Measurements from ENCODE around the gene RNF182. TPM values are rescaled to one million over a fixed set of nuclear protein-coding genes. Genes with fewer than 3 reads are reported as not detected.

Gene RNF182
- total and polyA plus RNA-seq, 9 of the 15 experiments (the other 6 are each of a cell fraction or from before 2014, with no cell fraction given): 12.8 to 22.8 (median 17.5) TPM

DNA sequence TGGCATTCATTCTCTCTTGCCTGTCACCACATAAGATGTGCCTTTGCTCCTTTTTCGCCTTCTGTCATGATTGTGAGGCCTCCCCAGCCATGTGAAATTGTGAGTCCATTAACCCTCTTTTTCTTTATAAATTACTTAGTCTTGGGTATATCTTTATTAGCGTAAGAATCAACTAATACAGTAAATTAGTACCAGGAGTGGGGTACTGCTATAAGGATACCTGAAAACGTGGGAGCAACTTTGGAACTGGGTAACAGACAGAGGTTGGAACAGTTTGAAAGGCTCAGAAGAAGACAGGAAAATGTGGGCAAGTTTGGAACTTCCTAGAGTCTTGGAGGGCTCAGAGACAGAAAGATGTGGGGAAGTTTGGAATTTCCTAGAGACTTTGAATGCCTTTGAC lies 46.6 kb downstream of the RNF182 start:
- BruUV-seq (replicated peaks): no TSS peak
- no peaks in the 10 kb centered on the region for H3K27me3 ChIP-seq (ENCODE audit: control insufficient read depth in 2 of 2, insufficient read depth in 2 of 2, low read length in 2 of 2)
- in situ Hi-C loops (cut with MboI): no loop called here
- no peaks in the 10 kb centered on the region; the same call in 2 of the 3 replicates for H3K79me2 ChIP-seq (ENCODE audit: control insufficient read depth, insufficient read depth, low read length)
- FAIRE-seq (no peak), ATAC-seq (no peak), DNase-seq (ENCODE audit: extremely low read depth in 1 of 4, low spot score in 3 of 4) (no peak)
- H3K4me2 ChIP-seq (ENCODE audit: insufficient read depth, low read length): no peak overlapping the region
- ChIA-PET CTCF (ENCODE audit: low intra/inter-chr PET ratio) (no interaction called here), POLR2A (no interaction called here)
- H3K36me3 ChIP-seq (ENCODE audit: control insufficient read depth, insufficient read depth, low read length): peaks cover 8% of the 10 kb centered on the region; the same call in 2 of the 3 replicates
- no peak overlapping the region for H2AFZ ChIP-seq (ENCODE audit: low read depth, low read length)
- no peak overlapping the region for H3K9ac ChIP-seq (ENCODE audit: insufficient read depth in 1 of 2, low read depth in 2 of 2, low read length in 2 of 2)
- no peaks in the 10 kb centered on the region for H3K4me1 ChIP-seq (replicated peaks in 1 of 2; ENCODE audit: control insufficient read depth in 2 of 2, insufficient read depth in 2 of 2, low read length in 2 of 2)
- H3K27ac ChIP-seq (ENCODE audit: extremely low read depth, low read depth, low read length): no peak overlapping the region
- H3K9me3 ChIP-seq (replicated peaks; ENCODE audit: control insufficient read depth, insufficient read depth, low read depth, low read length): peaks cover 29% of the 10 kb centered on the region
- no peak overlapping the region for H3K4me3 ChIP-seq
- H4K20me1 ChIP-seq (replicated peaks; ENCODE audit: control insufficient read depth, insufficient read depth, low read length): no peaks in the 10 kb centered on the region
- intact Hi-C loops (cut with micrococcal nuclease): no loop called here
- WGBS (ENCODE audit: insufficient coverage, low coverage, missing lambda C conversion rate): 72% methylated on average over 3 of the region's 3 CpGs
- H3K9me1 ChIP-seq (ENCODE audit: control insufficient read depth, insufficient read depth, low read length): no peaks in the 10 kb centered on the region
- TF ChIP-seq TRIM28 (IDR thresholded peaks at IDR 0.05) (peak; percentile 55; the same call in 1 of the 2 replicates), NFE2L1 (tag; IDR thresholded peaks at IDR 0.05; ENCODE audit: borderline replicate concordance, low read depth) (no peak), ESRRA (IDR thresholded peaks at IDR 0.05; ENCODE audit: borderline replicate concordance, low read depth) (no peak), SMARCC2 (IDR thresholded peaks at IDR 0.05; ENCODE audit: low read depth) (no peak), SETDB1 (IDR thresholded peaks at IDR 0.05; ENCODE audit: low read length) (no peak), ZNF707 (CRISPR knock-in tag; conservative IDR thresholded peaks at IDR 0.05) (peak; percentile 97), NKRF (IDR thresholded peaks at IDR 0.05; ENCODE audit: borderline replicate concordance) (no peak), ELF1 (tag; IDR thresholded peaks at IDR 0.05) (no peak), THRAP3 (IDR thresholded peaks at IDR 0.05; ENCODE audit: borderline replicate concordance) (no peak), HNRNPK (IDR thresholded peaks at IDR 0.05; ENCODE audit: low read depth, low read length, poor library complexity, severe bottlenecking) (no peak), ZKSCAN8 (CRISPR knock-in tag; IDR thresholded peaks at IDR 0.05) (no peak), C11orf30 (IDR thresholded peaks at IDR 0.05; ENCODE audit: low read depth) (no peak), YBX1 (IDR thresholded peaks at IDR 0.05) (no peak)
- TF ChIP-seq, protein P1, sequence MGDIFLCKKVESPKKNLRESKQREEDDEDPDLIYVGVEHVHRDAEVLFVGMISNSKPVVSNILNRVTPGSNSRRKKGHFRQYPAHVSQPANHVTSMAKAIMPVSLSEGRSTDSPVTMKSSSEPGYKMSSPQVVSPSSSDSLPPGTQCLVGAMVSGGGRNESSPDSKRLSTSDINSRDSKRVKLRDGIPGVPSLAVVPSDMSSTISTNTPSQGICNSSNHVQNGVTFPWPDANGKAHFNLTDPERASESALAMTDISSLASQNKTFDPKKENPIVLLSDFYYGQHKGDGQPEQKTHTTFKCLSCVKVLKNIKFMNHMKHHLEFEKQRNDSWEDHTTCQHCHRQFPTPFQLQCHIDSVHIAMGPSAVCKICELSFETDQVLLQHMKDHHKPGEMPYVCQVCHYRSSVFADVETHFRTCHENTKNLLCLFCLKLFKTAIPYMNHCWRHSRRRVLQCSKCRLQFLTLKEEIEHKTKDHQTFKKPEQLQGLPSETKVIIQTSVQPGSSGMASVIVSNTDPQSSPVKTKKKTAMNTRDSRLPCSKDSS (IDR thresholded peaks at IDR 0.05; ENCODE audit: low read depth, partially characterized antibody): peak; percentile 53
